WI38 (cell line): Measurements from ENCODE around the gene CCDC33.

Experiments used
- H3K4me3 ChIP-seq: 2 replicates; pipeline ENCODE4 v1.5.1; 2011; ENCODE audit warnings: low read depth, mild to moderate bottlenecking, control low read depth, low read length
- CTCF ChIP-seq: IDR thresholded peaks from 2 replicates; pipeline ENCODE4 v1.5.1; 2012; ENCODE audit warnings: low read depth, mild to moderate bottlenecking, control low read depth, low read length

CCDC33 gene

GRCh38 chr15:74274470-74275038, 38.4 kb downstream of the CCDC33 start:
- TF ChIP-seq CTCF = no peak
- H3K4me3 ChIP-seq = no peak overlapping the region

- TF ChIP-seq CTCF = no peak
Measured at GRCh38 chr15:74275957-74276356, 39.8 kb downstream of the CCDC33 start.

GRCh38 chr15:74276560-74276959, 40.4 kb downstream of the CCDC33 start:
- H3K4me3 ChIP-seq = no peak overlapping the region
- no peak for TF ChIP-seq CTCF

More at GRCh38 chr15:74275957-74276356, 39.8 kb downstream of the CCDC33 start:
- H3K4me3 ChIP-seq = no peak overlapping the region

GRCh38 chr15:74277242-74277810, 41.2 kb downstream of the CCDC33 start:
- no peak overlapping the region for H3K4me3 ChIP-seq
- TF ChIP-seq CTCF = no peak

GRCh38 chr15:74278207-74278606, 42.1 kb downstream of the CCDC33 start:
- TF ChIP-seq CTCF = no peak
- H3K4me3 ChIP-seq = no peak overlapping the region

GRCh38 chr15:74281147-74282133, 45.3 kb downstream of the CCDC33 start:
- H3K4me3 ChIP-seq = no peak overlapping the region
- no peak for TF ChIP-seq CTCF

- TF ChIP-seq CTCF = no peak
- H3K4me3 ChIP-seq = no peak overlapping the region
Measured at GRCh38 chr15:74283368-74283767, 47.2 kb downstream of the CCDC33 start.
